Amniotic stem cell (primary cell): ENCODE results near the gene ATP6V1D.
"Not testable (repeated sequence)": the region's sequence is repeated elsewhere in the genome, so short reads cannot be mapped to it uniquely, and the experiment has no call there.

ENCODE experiments used
- DNase-seq: peaks from one replicate; lab custom pipeline; 2025; lab: John Stamatoyannopoulos, UW

ATP6V1D gene

GRCh38 chr14:67370830-67371229, 11.2 kb upstream of the ATP6V1D start:
- DNase-seq, result no peak

- no peak for DNase-seq
Measured at GRCh38 chr14:67365476-67365875, 5.9 kb upstream of the ATP6V1D start.

GRCh38 chr14:67360470-67361206, 1.0 kb upstream of the ATP6V1D start:
- DNase-seq, result peak; percentile 80

- DNase-seq, result peak; percentile 46
Measured at GRCh38 chr14:67358924-67359774, 455 bp downstream of the ATP6V1D start.

- DNase-seq, result no peak
Measured at GRCh38 chr14:67357969-67358354, 1.6 kb downstream of the ATP6V1D start.

- DNase-seq, result no peak
Measured at GRCh38 chr14:67357186-67357968, 2.2 kb downstream of the ATP6V1D start.

- DNase-seq, result no peak
Measured at GRCh38 chr14:67352055-67352454, 7.5 kb downstream of the ATP6V1D start.

- no peak for DNase-seq
Measured at GRCh38 chr14:67345583-67345982, 14.0 kb downstream of the ATP6V1D start.

- DNase-seq, result no peak
Measured at GRCh38 chr14:67343601-67344230, 15.9 kb downstream of the ATP6V1D start.

- DNase-seq, result not testable (repeated sequence)
Measured at GRCh38 chr14:67341231-67341630, 18.4 kb downstream of the ATP6V1D start.

- no peak for DNase-seq
Measured at GRCh38 chr14:67335781-67336180, 23.8 kb downstream of the ATP6V1D start.

- no peak for DNase-seq
Measured at GRCh38 chr14:67332468-67332867, 27.1 kb downstream of the ATP6V1D start.

GRCh38 chr14:67331368-67332125, 28.1 kb downstream of the ATP6V1D start:
- no peak for DNase-seq

- not testable (repeated sequence) for DNase-seq
Measured at GRCh38 chr14:67329666-67330065, 29.9 kb downstream of the ATP6V1D start.

- no peak for DNase-seq
Measured at GRCh38 chr14:67319142-67319541, 40.5 kb downstream of the ATP6V1D start.

- no peak for DNase-seq
Measured at GRCh38 chr14:67317822-67318221, 41.8 kb downstream of the ATP6V1D start.

GRCh38 chr14:67313153-67313552, 46.5 kb downstream of the ATP6V1D start:
- no peak for DNase-seq

- DNase-seq, result no peak
Measured at GRCh38 chr14:67311868-67312267, 47.7 kb downstream of the ATP6V1D start.
